Parathyroid adenoma (tissue), 2 donors: ENCODE measurements around the gene DNAJC19.

Experiments
- H2AFZ ChIP-seq: fragments of 300-600 bp; sonication (generic); one replicate; pipeline ENCODE4 v1.7.0; 2017; ENCODE audit warnings: antibody characterized with exemption, mild to moderate bottlenecking
- H3K27ac ChIP-seq: fragments of 300-600 bp; sonication (generic); one replicate; pipeline ENCODE4 v1.7.0; 2017
- H3K27me3 ChIP-seq: fragments of 300-600 bp; sonication (generic); one replicate; pipeline ENCODE4 v1.7.0; 2017; ENCODE audit warnings: low read length; ENCODE audit not compliant: control insufficient read depth, insufficient read depth
- H3K36me3 ChIP-seq: fragments of 300-600 bp; sonication (generic); one replicate; pipeline ENCODE4 v1.7.0; 2017; ENCODE audit warnings: low read length; ENCODE audit not compliant: control insufficient read depth, insufficient read depth
- H3K4me1 ChIP-seq: fragments of 300-600 bp; sonication (generic); one replicate; pipeline ENCODE4 v1.7.0; 2017; ENCODE audit warnings: control low read depth
- H3K4me2 ChIP-seq: fragments of 300-600 bp; sonication (generic); one replicate; pipeline ENCODE4 v1.7.0; 2017; ENCODE audit warnings: low read length
- H3K4me3 ChIP-seq: fragments of 300-600 bp; sonication (generic); one replicate; pipeline ENCODE4 v1.7.0; 2017; ENCODE audit warnings: low read depth, low read length
- H3K79me2 ChIP-seq: fragments of 300-600 bp; sonication (generic); one replicate; pipeline ENCODE4 v1.7.0; 2017; ENCODE audit warnings: control low read depth
- H3K9ac ChIP-seq: fragments of 300-600 bp; sonication (generic); one replicate; pipeline ENCODE4 v1.7.0; 2017; ENCODE audit warnings: mild to moderate bottlenecking
- H3K9me3 ChIP-seq: fragments of 300-600 bp; sonication (generic); one replicate; pipeline ENCODE4 v1.7.0; 2017; ENCODE audit warnings: low read length; ENCODE audit not compliant: control insufficient read depth
- TF ChIP-seq, protein P1 (sequence below): fragments of 300-600 bp; sonication (generic); IDR thresholded peaks from one replicate; pipeline ENCODE4 v1.7.0; 2017; ENCODE audit warnings: antibody characterized with exemption, mild to moderate bottlenecking
- donor health status: primary hyperparathyroidism.

Gene DNAJC19

DNA sequence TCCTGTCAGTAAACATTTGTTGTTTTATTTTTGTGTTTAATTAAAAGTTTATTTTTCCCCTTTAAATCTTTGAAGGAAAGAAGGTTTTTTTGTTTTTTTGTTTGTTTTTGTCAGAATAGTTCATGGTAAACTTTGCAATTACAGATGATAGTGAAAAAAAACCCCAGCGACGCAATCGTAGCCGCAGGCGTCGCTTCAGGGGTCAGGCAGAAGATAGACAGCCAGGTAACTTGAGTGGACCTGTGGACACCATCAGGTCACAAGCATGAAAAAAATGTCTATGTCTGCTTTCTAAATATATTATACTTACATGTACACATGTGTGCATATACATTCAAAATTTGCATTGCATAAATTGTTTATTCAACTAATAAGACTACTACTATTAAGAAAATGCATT lies 18.6 kb downstream of the DNAJC19 start:
- Histone ChIP-seq H3K9me3 (no peaks in the 10 kb centered on the region), H3K4me1 (no peaks in the 10 kb centered on the region), H3K4me2 (no peak overlapping the region), H3K79me2 (peaks cover 2% of the 10 kb centered on the region), H3K27ac (no peak overlapping the region), H3K27me3 (no peaks in the 10 kb centered on the region), H3K36me3 (no peaks in the 10 kb centered on the region), H3K4me3 (no peak overlapping the region), H3K9ac (no peak overlapping the region), H2AFZ (no peak overlapping the region)
- TF ChIP-seq, protein P1, sequence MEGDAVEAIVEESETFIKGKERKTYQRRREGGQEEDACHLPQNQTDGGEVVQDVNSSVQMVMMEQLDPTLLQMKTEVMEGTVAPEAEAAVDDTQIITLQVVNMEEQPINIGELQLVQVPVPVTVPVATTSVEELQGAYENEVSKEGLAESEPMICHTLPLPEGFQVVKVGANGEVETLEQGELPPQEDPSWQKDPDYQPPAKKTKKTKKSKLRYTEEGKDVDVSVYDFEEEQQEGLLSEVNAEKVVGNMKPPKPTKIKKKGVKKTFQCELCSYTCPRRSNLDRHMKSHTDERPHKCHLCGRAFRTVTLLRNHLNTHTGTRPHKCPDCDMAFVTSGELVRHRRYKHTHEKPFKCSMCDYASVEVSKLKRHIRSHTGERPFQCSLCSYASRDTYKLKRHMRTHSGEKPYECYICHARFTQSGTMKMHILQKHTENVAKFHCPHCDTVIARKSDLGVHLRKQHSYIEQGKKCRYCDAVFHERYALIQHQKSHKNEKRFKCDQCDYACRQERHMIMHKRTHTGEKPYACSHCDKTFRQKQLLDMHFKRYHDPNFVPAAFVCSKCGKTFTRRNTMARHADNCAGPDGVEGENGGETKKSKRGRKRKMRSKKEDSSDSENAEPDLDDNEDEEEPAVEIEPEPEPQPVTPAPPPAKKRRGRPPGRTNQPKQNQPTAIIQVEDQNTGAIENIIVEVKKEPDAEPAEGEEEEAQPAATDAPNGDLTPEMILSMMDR: no peak

GRCh38 chr3:180962530-180962929 lies 27.0 kb downstream of the DNAJC19 start:
- no peaks in the 10 kb centered on the region for H3K27me3 ChIP-seq
- H3K9ac ChIP-seq: no peak overlapping the region
- no peak overlapping the region for H3K4me2 ChIP-seq
- no peak overlapping the region for H3K27ac ChIP-seq
- no peak overlapping the region for H3K4me3 ChIP-seq
- H3K79me2 ChIP-seq: peaks cover 3% of the 10 kb centered on the region
- TF ChIP-seq, protein P1: no peak
- no peaks in the 10 kb centered on the region for H3K36me3 ChIP-seq
- H2AFZ ChIP-seq: no peak overlapping the region
- no peaks in the 10 kb centered on the region for H3K9me3 ChIP-seq
- H3K4me1 ChIP-seq: no peaks in the 10 kb centered on the region

DNA sequence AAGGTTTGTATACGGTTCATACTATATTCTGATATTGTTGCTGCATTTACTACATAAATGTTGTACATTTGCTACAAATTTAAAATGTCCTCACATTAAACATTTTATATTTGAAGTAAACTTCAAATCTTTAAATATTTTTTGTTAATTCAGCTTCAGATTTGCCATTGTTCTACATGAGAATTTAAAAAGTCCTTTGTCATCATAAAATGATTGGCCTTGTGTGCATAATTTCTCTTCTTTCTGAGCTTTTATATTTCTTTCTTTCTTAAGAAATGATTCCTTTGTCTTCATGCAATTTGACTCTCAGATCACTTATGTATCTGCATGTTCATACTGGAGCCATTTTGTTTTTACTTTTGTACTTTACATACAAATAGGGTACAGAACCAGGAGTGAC lies 28.0 kb downstream of the DNAJC19 start:
- H3K27ac ChIP-seq: no peak overlapping the region
- H2AFZ ChIP-seq: no peak overlapping the region
- no peaks in the 10 kb centered on the region for H3K9me3 ChIP-seq
- TF ChIP-seq, protein P1: no peak
- no peak overlapping the region for H3K9ac ChIP-seq
- no peak overlapping the region for H3K4me2 ChIP-seq
- H3K79me2 ChIP-seq: peaks cover 3% of the 10 kb centered on the region
- H3K36me3 ChIP-seq: no peaks in the 10 kb centered on the region
- no peak overlapping the region for H3K4me3 ChIP-seq
- H3K27me3 ChIP-seq: no peaks in the 10 kb centered on the region
- H3K4me1 ChIP-seq: no peaks in the 10 kb centered on the region

- H3K9me3 ChIP-seq: no peaks in the 10 kb centered on the region
- no peaks in the 10 kb centered on the region for H3K36me3 ChIP-seq
- H3K27me3 ChIP-seq: no peaks in the 10 kb centered on the region
- H2AFZ ChIP-seq: no peak overlapping the region
- H3K4me1 ChIP-seq: no peaks in the 10 kb centered on the region
- TF ChIP-seq, protein P1: no peak
- no peak overlapping the region for H3K4me2 ChIP-seq
- H3K27ac ChIP-seq: no peak overlapping the region
- H3K79me2 ChIP-seq: peaks cover 3% of the 10 kb centered on the region
- H3K4me3 ChIP-seq: no peak overlapping the region
- no peak overlapping the region for H3K9ac ChIP-seq
Observed at GRCh38 chr3:180961087-180961486, 28.4 kb downstream of the DNAJC19 start.

- Histone ChIP-seq H3K9me3 (no peaks in the 10 kb centered on the region), H3K27ac (no peak overlapping the region), H2AFZ (no peak overlapping the region), H3K4me3 (no peak overlapping the region), H3K36me3 (no peaks in the 10 kb centered on the region), H3K4me2 (no peak overlapping the region), H3K9ac (no peak overlapping the region), H3K27me3 (no peaks in the 10 kb centered on the region), H3K79me2 (peaks cover 3% of the 10 kb centered on the region), H3K4me1 (no peaks in the 10 kb centered on the region)
- TF ChIP-seq, protein P1: no peak
Observed at GRCh38 chr3:180959691-180960090, 29.8 kb downstream of the DNAJC19 start.
